Loucy (cell line): ENCODE measurements around the gene CCDC177.

Experiments used
- H2AFZ ChIP-seq: fragments of 200-600 bp; sonication (generic); 2 replicates; pipeline ENCODE4 v1.6.0; 2016; ENCODE audit warnings: antibody characterized with exemption, mild to moderate bottlenecking, low read length, moderate library complexity
- H3F3A ChIP-seq: fragments of 200-600 bp; 2 replicates; pipeline ENCODE4 v1.6.0; 2016; ENCODE audit warnings: antibody characterized with exemption, low read depth, mild to moderate bottlenecking
- H3K27me3 ChIP-seq: fragments of 200-600 bp; sonication (generic); 2 replicates; pipeline ENCODE4 v1.6.1; 2014; ENCODE audit warnings: low read length, mild to moderate bottlenecking; ENCODE audit not compliant: insufficient read depth, poor library complexity, severe bottlenecking
- H3K36me3 ChIP-seq: fragments of 200-600 bp; sonication (generic); 2 replicates; pipeline ENCODE4 v1.6.1; 2016; ENCODE audit warnings: low read length; ENCODE audit not compliant: insufficient read depth
- H3K4me1 ChIP-seq: fragments of 200-600 bp; sonication (generic); 2 replicates; pipeline ENCODE4 v1.5.1; 2014; ENCODE audit warnings: low read length, mild to moderate bottlenecking; ENCODE audit not compliant: insufficient read depth, poor library complexity, severe bottlenecking
- H3K4me2 ChIP-seq: fragments of 200-600 bp; sonication (generic); 2 replicates; pipeline ENCODE4 v1.6.0; 2014; ENCODE audit warnings: antibody characterized with exemption, low read length, low read depth, mild to moderate bottlenecking; ENCODE audit not compliant: poor library complexity, severe bottlenecking
- H3K4me3 ChIP-seq: fragments of 200-600 bp; sonication (generic); 2 replicates; pipeline ENCODE4 v1.5.1; 2014; ENCODE audit warnings: low read length, mild to moderate bottlenecking, mixed read lengths; ENCODE audit not compliant: poor library complexity, severe bottlenecking
- H3K79me2 ChIP-seq: fragments of 200-600 bp; sonication (generic); 2 replicates; pipeline ENCODE4 v1.6.1; 2014; ENCODE audit warnings: low read length; ENCODE audit not compliant: insufficient read depth
- H3K9ac ChIP-seq: fragments of 200-600 bp; sonication (generic); 2 replicates; pipeline ENCODE4 v1.6.0; 2014; ENCODE audit warnings: mild to moderate bottlenecking, low read depth, low read length, moderate library complexity; ENCODE audit not compliant: poor library complexity, severe bottlenecking
- H3K9me2 ChIP-seq: fragments of 200-600 bp; sonication (generic); replicated peaks from 2 replicates; pipeline ENCODE4 v1.6.1; 2016; ENCODE audit warnings: low read depth, low read length, mixed read lengths
- H3K9me3 ChIP-seq: fragments of 200-600 bp; sonication (generic); 2 replicates; pipeline ENCODE4 v1.6.1; 2014; ENCODE audit warnings: mild to moderate bottlenecking, antibody characterized with exemption, low read length, low read depth; ENCODE audit not compliant: insufficient read depth
- H4K20me1 ChIP-seq: fragments of 200-600 bp; sonication (generic); 2 replicates; pipeline ENCODE4 v1.6.0; 2014; ENCODE audit warnings: antibody characterized with exemption, low read length, mild to moderate bottlenecking; ENCODE audit not compliant: insufficient read depth, poor library complexity, severe bottlenecking
- EZH2phosphoT487 ChIP-seq: fragments of 200-600 bp; IDR thresholded peaks from 2 replicates; pipeline ENCODE4 v1.6.1; 2018; ENCODE audit warnings: antibody characterized with exemption, mild to moderate bottlenecking, moderate library complexity, borderline replicate concordance
- TF ChIP-seq, protein P1 (sequence below): fragments of 200-600 bp; sonication (generic); conservative IDR thresholded peaks from 2 replicates; pipeline ENCODE4 v1.5.1; 2014; ENCODE audit warnings: mild to moderate bottlenecking, antibody characterized with exemption, low read length

The CCDC177 gene

GRCh38 chr14:69616408-69616773, 41.7 kb upstream of the CCDC177 start:
- Histone ChIP-seq H3K79me2 (peaks cover 95% of the 10 kb centered on the region), H2AFZ (no peak overlapping the region), H3K9ac (peak overlapping the region; percentile 99), H3K9me3 (no peaks in the 10 kb centered on the region), H3K9me2 (no peaks in the 10 kb centered on the region), H3K27me3 (no peaks in the 10 kb centered on the region), H3K4me1 (peaks cover 87% of the 10 kb centered on the region), H3K36me3 (no peaks in the 10 kb centered on the region), H3F3A (no peaks in the 10 kb centered on the region), H3K4me3 (peak overlapping the region; percentile 94), H3K4me2 (peak overlapping the region; percentile 95), H4K20me1 (peaks cover 31% of the 10 kb centered on the region)
- TF ChIP-seq, protein P1, sequence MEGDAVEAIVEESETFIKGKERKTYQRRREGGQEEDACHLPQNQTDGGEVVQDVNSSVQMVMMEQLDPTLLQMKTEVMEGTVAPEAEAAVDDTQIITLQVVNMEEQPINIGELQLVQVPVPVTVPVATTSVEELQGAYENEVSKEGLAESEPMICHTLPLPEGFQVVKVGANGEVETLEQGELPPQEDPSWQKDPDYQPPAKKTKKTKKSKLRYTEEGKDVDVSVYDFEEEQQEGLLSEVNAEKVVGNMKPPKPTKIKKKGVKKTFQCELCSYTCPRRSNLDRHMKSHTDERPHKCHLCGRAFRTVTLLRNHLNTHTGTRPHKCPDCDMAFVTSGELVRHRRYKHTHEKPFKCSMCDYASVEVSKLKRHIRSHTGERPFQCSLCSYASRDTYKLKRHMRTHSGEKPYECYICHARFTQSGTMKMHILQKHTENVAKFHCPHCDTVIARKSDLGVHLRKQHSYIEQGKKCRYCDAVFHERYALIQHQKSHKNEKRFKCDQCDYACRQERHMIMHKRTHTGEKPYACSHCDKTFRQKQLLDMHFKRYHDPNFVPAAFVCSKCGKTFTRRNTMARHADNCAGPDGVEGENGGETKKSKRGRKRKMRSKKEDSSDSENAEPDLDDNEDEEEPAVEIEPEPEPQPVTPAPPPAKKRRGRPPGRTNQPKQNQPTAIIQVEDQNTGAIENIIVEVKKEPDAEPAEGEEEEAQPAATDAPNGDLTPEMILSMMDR = no peak
- TF ChIP-seq EZH2phosphoT487 = no peak

- Histone ChIP-seq H3K9me2 (no peaks in the 10 kb centered on the region), H3K27me3 (no peaks in the 10 kb centered on the region), H3K9me3 (no peaks in the 10 kb centered on the region), H3K4me1 (peaks cover 83% of the 10 kb centered on the region), H3K79me2 (peaks cover 88% of the 10 kb centered on the region), H3K36me3 (no peaks in the 10 kb centered on the region), H2AFZ (no peak overlapping the region), H4K20me1 (peaks cover 31% of the 10 kb centered on the region), H3K4me3 (peak overlapping the region; percentile 94), H3K4me2 (peak overlapping the region; percentile 95), H3F3A (no peaks in the 10 kb centered on the region), H3K9ac (peak overlapping the region; percentile 99)
- no peak for TF ChIP-seq EZH2phosphoT487
- TF ChIP-seq, protein P1 = no peak
These were observed 41.1 kb upstream of the CCDC177 start for GRCh38 chr14:69615496-69616407.

DNA sequence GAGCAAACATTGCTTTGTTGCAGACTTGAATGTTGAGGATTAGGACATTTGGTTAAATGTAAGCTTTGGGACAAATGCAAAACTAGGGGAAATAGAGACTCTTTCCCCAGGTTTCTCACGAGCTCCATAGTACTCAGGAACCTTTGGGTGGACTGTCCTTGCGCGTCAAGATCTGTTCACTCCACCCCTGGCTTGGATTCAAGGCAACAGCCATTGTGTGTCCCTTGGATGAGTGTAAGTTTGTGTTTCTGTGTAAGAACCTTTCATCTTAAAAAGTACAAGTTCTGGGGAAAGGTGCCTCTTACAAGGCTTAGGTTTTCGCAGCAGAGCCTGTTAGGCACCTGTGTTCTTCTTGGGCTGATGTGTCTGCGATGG, 40.4 kb upstream of the CCDC177 start:
- TF ChIP-seq, protein P1 = no peak
- no peak for TF ChIP-seq EZH2phosphoT487

More for the DNA sequence above, 40.4 kb upstream of the CCDC177 start:
- Histone ChIP-seq H3K9me2 (no peaks in the 10 kb centered on the region), H3K36me3 (no peaks in the 10 kb centered on the region), H3K4me1 (peaks cover 83% of the 10 kb centered on the region), H3K27me3 (no peaks in the 10 kb centered on the region), H3K4me3 (peak overlapping the region; percentile 94), H3K79me2 (peaks cover 88% of the 10 kb centered on the region), H3K9me3 (no peaks in the 10 kb centered on the region), H3K4me2 (peak overlapping the region; percentile 95), H3F3A (no peaks in the 10 kb centered on the region), H2AFZ (no peak overlapping the region), H3K9ac (peak overlapping the region; percentile 99), H4K20me1 (peaks cover 31% of the 10 kb centered on the region)
